Activated effector memory CD4-positive, alpha-beta T cell treated with Interleukin-2 at 50 U/mL for 16 hours (primary cell): ENCODE results near the gene PPFIA4.
"Not testable (repeated sequence)": the region's sequence is repeated elsewhere in the genome, so short reads cannot be mapped to it uniquely, and the experiment has no call there.

Experiments
- DNase-seq: peaks from one replicate; pipeline ENCODE4 v3.0.0-alpha.2; 2020

The PPFIA4 gene

DNA sequence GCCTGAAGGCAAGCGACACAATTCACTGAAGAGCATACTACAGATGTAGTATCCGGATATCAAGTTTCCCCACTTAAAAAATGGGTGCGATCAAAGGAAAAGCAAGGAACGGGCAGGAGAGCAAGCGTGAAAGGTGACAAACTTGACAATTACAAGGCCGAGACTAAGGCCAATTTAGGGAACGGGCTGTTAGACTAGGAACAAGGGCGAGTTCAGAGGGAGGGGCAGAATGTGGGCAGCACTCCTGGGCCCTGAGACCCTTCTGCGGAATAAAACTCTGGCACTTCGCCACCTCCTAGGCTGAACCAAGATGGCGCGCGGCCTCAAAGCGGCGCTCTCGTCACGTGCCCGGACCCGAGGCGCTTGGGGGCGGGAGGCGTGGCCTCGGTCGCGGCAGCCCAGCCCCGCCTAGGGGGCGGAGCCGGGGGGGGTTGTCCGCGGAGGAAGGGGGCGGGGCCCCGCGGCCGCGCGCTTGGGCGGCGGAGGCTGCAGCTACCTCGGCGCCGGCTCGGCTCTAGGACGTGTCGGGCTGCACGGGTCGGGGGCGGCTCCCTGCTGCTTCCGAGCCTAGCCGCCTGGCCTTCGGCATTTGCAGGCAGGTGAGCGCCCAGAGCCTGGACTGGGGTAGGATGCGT is at the start of gene PPFIA4:
PPFIA4 (plus strand) TSS at position 461 of the 635 bp plus-strand sequence. CDS start 12,518 bp downstream, outside the sequence.
- peak; percentile 84 for DNase-seq

- DNase-seq: no peak
These were observed 49.7 kb upstream of the PPFIA4 start for GRCh38 chr1:202976633-202977032.

DNA sequence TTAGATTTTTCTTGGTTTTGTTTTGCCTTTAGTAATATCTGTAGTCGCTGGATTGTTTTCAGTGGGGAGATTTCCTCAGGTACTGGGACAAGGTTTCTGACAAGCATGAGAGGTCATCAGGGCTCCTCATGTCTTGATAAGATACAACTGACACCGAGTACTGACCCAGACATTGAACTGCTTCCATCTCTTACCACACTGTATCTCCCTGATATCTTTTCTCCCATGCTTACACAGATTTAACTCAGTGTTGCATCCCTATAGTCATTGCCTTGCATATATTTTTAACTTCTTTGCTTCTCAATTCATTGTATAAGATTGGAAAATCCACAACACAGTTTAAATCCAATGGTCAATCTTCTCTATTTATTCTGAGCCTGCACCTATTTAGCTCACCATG is 46.8 kb upstream of the PPFIA4 start:
- no peak for DNase-seq

- no peak for DNase-seq
These were observed 44.4 kb upstream of the PPFIA4 start for GRCh38 chr1:202981939-202982338.

DNA sequence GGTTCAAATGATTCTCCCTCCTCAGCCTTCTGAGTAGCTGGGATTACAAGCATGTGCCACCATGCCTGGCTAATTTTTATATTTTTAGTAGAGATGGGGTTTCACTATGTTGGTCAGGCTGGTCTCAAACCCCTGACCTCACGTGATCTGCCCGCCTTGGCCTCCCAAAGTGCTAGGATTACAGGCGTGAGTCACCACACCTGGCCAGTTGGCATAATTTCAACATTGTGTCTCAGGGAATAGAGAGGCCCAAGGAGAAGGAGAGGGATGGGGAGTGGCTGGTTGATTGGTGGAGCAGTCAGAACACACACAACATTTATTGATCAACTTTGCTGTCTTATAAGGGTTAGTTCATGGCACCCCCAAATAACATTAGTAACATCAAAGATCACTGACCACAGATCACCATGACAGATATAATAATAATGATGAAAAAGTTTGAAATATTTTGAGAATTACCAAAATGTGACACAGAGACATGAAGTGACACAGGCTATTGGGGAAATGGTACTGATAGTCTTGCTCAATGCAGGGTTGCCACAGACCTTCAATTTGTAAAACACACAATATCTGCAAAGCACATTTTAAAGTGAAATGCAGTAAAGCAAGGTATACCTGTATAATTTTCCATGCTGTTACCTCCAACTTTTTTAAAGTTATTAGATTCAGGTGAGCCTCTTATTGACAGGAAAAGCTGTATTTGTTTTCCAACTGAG is 43.4 kb upstream of the PPFIA4 start:
- no peak for DNase-seq

DNA sequence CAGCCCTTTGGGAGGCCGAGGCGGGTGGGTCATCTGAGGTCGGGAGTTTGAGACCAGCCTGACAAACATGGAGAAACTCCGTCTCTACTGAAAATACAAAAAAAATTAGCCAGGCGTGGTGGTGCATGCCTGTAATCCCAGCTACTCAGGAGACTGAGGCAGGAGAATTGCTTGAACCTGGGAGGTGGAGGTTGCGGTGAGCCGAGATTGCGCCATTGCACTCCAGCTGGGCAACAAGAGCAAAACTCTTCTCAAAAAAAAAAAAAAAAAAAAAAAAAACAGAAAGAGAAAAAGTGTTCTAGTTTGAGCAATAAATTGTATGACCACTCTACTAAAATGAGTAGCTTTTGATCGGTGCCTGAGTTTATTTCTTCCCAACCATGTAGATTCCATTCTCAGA is 40.2 kb upstream of the PPFIA4 start:
- not testable (repeated sequence) for DNase-seq

- DNase-seq: no peak
These were observed 39.0 kb upstream of the PPFIA4 start for GRCh38 chr1:202987255-202987654.

- DNase-seq: no peak
These were observed 38.2 kb upstream of the PPFIA4 start for GRCh38 chr1:202987922-202988583.

GRCh38 chr1:202989879-202990278 is 36.4 kb upstream of the PPFIA4 start:
- no peak for DNase-seq

DNA sequence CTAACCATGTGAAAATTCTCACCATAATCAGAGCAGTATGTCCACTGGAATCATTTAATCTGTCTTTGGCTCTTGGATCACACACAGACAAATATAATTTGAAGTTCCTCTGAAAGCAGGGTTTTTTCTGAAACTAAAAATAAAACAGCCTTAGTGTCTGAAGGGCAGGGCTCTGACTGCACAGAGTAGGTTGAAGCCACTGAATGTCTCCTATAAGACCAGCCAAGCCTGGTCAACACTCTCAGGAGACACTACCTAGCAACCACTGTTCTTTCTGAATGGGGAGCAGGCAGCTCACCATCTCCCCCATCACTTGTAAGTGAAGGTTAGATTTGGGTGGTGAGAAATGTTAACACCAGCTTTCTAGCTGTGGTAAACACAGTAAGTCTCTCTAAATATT is 35.2 kb upstream of the PPFIA4 start:
- no peak for DNase-seq

- DNase-seq: no peak
These were observed 31.5 kb upstream of the PPFIA4 start for GRCh38 chr1:202994756-202995155.

DNA sequence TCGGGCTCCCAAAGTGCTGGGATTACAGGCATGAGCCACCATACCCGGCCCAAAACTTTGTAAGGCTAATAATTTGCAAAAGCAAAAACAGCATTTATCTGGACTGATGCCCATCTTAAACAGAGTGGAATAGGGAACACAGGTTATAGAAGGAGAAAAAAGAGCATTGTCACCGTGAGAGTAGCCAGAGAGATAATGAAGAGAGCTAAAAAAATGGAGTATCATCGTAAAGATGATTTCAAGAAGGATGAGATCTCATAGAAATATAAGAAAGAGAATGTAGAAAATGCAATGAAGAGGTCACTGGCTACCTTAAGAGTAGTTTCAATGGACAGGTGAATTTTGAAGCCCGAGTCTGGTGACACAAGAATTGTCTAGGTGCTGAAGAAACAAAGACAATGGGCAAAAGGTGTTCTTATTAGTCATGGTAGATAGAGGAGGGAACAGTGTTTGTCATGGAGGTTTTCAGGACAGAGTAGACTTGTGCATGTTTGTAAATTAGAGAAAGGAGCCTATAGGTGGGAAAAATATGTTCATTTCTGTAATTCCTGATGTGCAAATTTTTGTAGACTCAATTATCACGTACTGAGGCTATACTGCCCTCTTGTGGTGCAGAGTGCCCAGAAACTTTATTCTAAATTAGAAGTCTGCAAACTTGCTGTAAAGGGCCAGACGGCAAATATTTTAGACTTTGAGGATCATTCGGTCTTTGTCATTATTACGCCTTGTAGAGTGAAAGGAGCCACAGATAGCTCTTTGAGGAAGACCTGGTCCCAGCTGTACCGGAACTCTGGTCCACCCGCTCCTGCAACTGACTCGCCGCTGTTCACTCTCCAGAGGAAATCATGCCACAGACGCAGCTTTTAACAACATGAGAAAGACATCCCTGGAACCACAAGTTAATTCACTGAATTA is 27.2 kb upstream of the PPFIA4 start:
- peak; percentile 9 for DNase-seq

DNA sequence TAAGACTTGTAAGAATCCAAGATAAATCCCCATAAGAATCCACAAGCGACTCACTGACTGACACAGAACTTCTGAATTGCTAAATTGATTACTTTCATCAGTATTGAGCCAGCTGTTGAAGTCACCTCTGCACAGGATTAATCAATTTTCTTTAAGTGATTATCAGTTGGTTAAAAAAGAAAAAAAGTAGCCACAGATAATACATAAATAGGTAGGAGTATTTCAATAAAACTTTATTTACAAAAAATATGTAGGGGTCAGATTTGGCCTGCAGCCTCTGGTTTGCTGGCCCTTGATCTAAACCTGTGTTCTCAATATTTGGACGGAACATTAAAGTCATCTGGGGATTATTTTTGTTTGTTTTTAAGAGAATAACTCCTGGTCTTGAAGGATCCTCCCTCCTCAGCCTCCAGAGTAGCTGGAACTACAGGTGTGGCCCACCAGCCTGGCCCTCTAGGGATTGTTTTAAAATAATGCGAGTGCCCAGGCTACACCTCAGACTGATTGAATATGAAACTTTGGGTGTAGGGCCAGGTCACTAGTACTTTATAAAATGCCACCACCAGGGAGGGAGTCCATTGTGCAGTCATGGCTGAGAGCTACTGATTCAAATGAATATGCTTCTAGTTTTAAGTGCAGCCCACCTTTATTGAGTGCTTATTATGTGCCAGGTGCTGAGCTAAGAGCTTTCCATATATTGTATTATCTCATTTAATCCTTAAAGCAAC is 25.9 kb upstream of the PPFIA4 start:
- no peak for DNase-seq

DNA sequence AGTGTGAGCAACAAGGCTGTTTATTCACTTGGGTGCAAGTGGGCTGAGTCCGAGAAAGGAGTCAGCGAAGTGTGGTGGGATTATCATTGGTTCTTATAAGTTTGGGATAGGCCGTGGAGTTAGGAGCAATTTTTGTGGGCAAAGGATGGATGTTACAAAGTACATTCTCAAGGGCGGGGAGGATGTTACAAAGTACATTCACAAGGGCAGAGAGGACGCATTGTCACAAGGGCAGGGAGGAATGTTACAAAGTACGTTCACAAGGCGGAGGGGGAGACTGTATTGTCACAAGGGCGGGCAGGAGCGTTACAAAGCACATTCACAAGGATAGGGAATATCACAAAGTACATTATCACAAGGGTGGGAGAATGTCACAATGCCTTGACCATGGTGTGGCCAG is 24.3 kb upstream of the PPFIA4 start:
- no peak for DNase-seq

DNA sequence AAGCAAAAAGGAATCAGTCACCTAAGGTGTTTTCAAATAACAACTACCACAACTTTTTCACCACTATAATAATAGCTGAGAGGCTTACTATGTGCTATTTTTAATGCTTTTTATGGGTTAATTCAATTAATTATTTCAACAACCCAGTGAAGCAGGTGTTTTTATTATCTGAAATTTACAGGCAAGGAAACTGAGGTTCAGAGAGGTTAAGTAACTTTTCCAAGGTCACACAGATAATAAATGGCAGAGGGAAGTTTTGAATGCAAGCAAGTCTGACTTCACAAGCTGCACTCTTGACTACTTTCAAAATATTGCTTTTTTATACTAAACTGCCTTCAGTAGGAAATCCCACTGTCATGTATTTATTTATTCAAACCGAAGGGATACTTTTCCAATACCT is 23.3 kb upstream of the PPFIA4 start:
- DNase-seq: no peak

- DNase-seq: not testable (repeated sequence)
These were observed 20.7 kb upstream of the PPFIA4 start for GRCh38 chr1:203005395-203006142.

DNA sequence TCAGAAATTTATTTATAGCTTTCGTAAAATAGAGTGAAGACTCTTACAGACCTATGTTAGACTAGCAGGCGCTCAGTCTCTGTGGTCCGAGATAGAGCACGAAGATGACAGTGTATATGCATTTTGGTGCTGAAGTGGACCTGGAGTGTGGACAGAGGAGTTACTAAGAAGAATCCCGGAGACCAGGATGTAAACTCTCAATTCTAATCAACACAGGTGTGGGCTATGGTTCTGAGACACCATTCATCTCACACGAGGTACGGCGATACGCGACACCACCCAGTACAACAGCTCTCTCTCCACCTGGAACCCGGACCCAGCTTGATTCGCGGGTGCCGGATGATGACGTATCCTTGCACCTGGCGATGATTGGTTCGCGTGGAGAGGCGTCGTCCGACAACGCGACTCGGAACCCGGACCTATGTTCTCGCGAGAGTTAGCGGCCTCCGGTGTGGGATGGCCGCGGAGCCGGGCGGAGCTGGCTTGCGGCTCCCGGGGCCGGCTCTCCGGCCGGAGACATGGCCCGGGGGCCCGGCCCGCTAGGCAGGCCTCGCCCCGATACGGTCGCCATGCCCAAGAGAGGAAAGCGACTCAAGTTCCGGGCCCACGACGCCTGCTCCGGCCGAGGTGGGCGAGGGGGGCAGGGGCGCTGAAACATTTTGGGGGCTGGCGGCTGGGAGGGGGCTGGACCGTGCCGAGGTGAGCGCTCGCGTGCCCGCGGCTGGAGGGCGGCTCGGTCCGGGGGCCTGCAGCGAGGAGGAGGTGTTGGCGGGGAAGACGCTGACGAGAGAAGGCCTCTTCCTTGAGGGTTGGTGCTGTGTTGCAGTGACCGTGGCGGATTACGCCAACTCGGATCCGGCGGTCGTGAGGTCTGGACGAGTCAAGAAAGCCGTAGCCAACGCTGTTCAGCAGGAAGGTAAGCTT is 19.1 kb upstream of the PPFIA4 start, which contains the start of gene TMEM183A:
TMEM183A (plus strand) TSS at position 427 of the 924 bp plus-strand sequence; CDS start at position 519, 92 bp downstream.
- DNase-seq: peak; percentile 87

GRCh38 chr1:203009185-203009584 is 17.1 kb upstream of the PPFIA4 start:
- DNase-seq: no peak

DNA sequence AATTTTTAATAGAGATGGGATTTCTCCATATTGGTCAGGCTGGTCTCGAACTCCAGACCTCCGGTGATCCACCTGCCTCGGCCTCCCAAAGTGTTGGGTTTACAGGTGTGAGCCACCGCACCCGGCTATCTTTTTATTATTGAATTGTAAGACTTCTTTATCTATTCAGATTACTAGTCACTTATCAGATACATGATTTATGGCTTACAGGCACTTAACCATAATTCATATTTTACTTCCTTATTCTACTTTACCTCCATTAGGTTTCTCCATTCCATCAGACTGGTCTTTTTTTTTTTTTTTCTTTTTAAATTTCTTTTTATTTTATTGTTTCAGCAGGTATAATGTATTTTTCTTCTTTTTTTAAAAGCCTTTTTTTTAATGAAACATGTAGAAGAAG is 14.7 kb upstream of the PPFIA4 start:
- DNase-seq: no peak

GRCh38 chr1:203017061-203017460 is 9.2 kb upstream of the PPFIA4 start:
- DNase-seq: no peak
